Measurements from ENCODE around the gene CHRNA7.

CHRNA7 gene

GRCh38 chr15:32029862-32030781 is at the start of gene CHRNA7:
Gene CHRNA7, plus strand, starts transcription at chr15:32030515. Its CDS starts 80 bp downstream, at chr15:32030595.
- DNase-seq = peak in 46 of 56 donors; percentile 14 to 81 (median 54)

GRCh38 chr15:31985607-31986006 is 44.7 kb upstream of the CHRNA7 start:
- DNase-seq = no peak

GRCh38 chr15:31993062-31993461 is 37.3 kb upstream of the CHRNA7 start:
- no peak for DNase-seq

GRCh38 chr15:31997711-31998110 is 32.6 kb upstream of the CHRNA7 start:
- no peak for DNase-seq

- no peak for DNase-seq
Measured at GRCh38 chr15:32003558-32003957, 26.8 kb upstream of the CHRNA7 start.

- DNase-seq = no peak
Measured at GRCh38 chr15:32004249-32004648, 26.1 kb upstream of the CHRNA7 start.

GRCh38 chr15:32007355-32007960 is 22.9 kb upstream of the CHRNA7 start:
- DNase-seq = no peak

GRCh38 chr15:32014953-32015352 is 15.4 kb upstream of the CHRNA7 start:
- no peak for DNase-seq

- DNase-seq = no peak
Measured at GRCh38 chr15:32020156-32020555, 10.2 kb upstream of the CHRNA7 start.

GRCh38 chr15:32028921-32029320 is 1.4 kb upstream of the CHRNA7 start:
- no peak for DNase-seq

GRCh38 chr15:32029409-32029861 is 880 bp upstream of the CHRNA7 start:
- peak in 34 of 56 donors; percentile 3 to 60 (median 28) for DNase-seq

- DNase-seq = no peak
Measured at GRCh38 chr15:32030795-32031194, 480 bp downstream of the CHRNA7 start.

- DNase-seq = peak in 10 of 56 donors; percentile 3 to 46 (median 15)
Measured at GRCh38 chr15:32033186-32033890, 3.0 kb downstream of the CHRNA7 start.

GRCh38 chr15:32034106-32034505 is 3.8 kb downstream of the CHRNA7 start:
- no peak for DNase-seq

- DNase-seq = no peak
Measured at GRCh38 chr15:32035285-32035684, 5.0 kb downstream of the CHRNA7 start.

- DNase-seq = no peak
Measured at GRCh38 chr15:32036971-32037370, 6.7 kb downstream of the CHRNA7 start.

- DNase-seq = no peak
Measured at GRCh38 chr15:32041294-32041693, 11.0 kb downstream of the CHRNA7 start.

GRCh38 chr15:32042269-32042972 is 12.1 kb downstream of the CHRNA7 start:
- DNase-seq = no peak

GRCh38 chr15:32053719-32054118 is 23.4 kb downstream of the CHRNA7 start:
- no peak for DNase-seq

- DNase-seq = no peak
Measured at GRCh38 chr15:32057876-32058425, 27.6 kb downstream of the CHRNA7 start.

- no peak for DNase-seq
Measured at GRCh38 chr15:32060706-32061105, 30.4 kb downstream of the CHRNA7 start.
